B cell (primary cell): ENCODE data around the gene SPTBN1. TPM values are rescaled to one million over a fixed set of nuclear protein-coding genes. Genes with fewer than 3 reads are reported as not detected.

Experiments used
- ATAC-seq: fragments of 200-7000 bp; cut with Tn5 transposase; one replicate; pipeline ENCODE4 v1.10.0; 2021; ENCODE audit warnings: low read depth, mild to moderate bottlenecking, moderate number of reproducible peaks, moderate library complexity
- CTCF ChIA-PET: fragments of 350-600 bp; sonication (Branson Sonifier 250); formaldehyde crosslinking; loops from one replicate; lab custom pipeline; 2021; ENCODE audit warnings: antibody characterized with exemption, inconsistent platforms; lab: Charles Lee
- POLR2A ChIA-PET: fragments of 350-600 bp; sonication (Branson Sonifier 250); formaldehyde crosslinking; loops from one replicate; lab custom pipeline; 2021; ENCODE audit warnings: antibody characterized with exemption; lab: Charles Lee
- DNase-seq: peaks from one replicate; pipeline ENCODE4 v3.0.0; 2013
- H2AFZ ChIP-seq: 2 replicates; pipeline ENCODE4 v1.6.1; 2012; ENCODE audit warnings: mild to moderate bottlenecking, low read depth, low read length; ENCODE audit not compliant: insufficient read depth, poor library complexity, severe bottlenecking
- H3K27ac ChIP-seq, 2 donors: 1 replicate in 1 of 2; 2 replicates in 1 of 2; pipeline ENCODE4 v1.5.1; 2012 to 2013; ENCODE audit warnings: low read length in 2 of 2, mild to moderate bottlenecking in 2 of 2, moderate library complexity in 1 of 2
- H3K27me3 ChIP-seq, 4 experiments: fragments of 200-600 bp in 1 of 4; sonication (generic) in 1 of 4; replicated peaks in 1 of 4; 1 replicate in 2 of 4; 2 replicates in 2 of 4; pipeline versions ENCODE4 v1.6.1 to v1.7.0; 2013 to 2016; ENCODE audit warnings: low read length in 3 of 4, mild to moderate bottlenecking in 2 of 4, mixed read lengths in 1 of 4, moderate library complexity in 1 of 4; ENCODE audit not compliant: insufficient read depth in 4 of 4, control insufficient read depth in 3 of 4; ENCODE audit errors: control extremely low read depth in 1 of 4
- H3K36me3 ChIP-seq, 2 experiments: replicated peaks in 1 of 2; 1 replicate in 1 of 2; 2 replicates in 1 of 2; pipeline versions ENCODE4 v1.6.1 to v1.7.1; 2013; ENCODE audit warnings: low read length in 1 of 2; ENCODE audit not compliant: insufficient read depth in 2 of 2, control insufficient read depth in 1 of 2; ENCODE audit errors: control extremely low read depth in 1 of 2, extremely low read depth in 1 of 2
- H3K4me1 ChIP-seq, 2 donors: fragments of 200-600 bp in 1 of 2; sonication (generic) in 1 of 2; 1 replicate in 1 of 2; 2 replicates in 1 of 2; pipeline versions ENCODE4 v1.5.1 to v1.6.1; 2013 to 2017; ENCODE audit warnings: low read length in 2 of 2; ENCODE audit not compliant: control insufficient read depth in 2 of 2, insufficient read depth in 2 of 2
- H3K4me2 ChIP-seq: replicated peaks from 2 replicates; pipeline ENCODE3; 2012; ENCODE audit warnings: mild to moderate bottlenecking, low read depth, low read length; ENCODE audit not compliant: poor library complexity, severe bottlenecking
- H3K4me3 ChIP-seq, 5 experiments: fragments of 200-600 bp in 1 of 5; sonication (generic) in 1 of 5; 1 replicate in 3 of 5; 2 replicates in 2 of 5; pipeline versions ENCODE4 v1.5.1 to v1.7.0; 2011 to 2016; ENCODE audit warnings: low read length in 4 of 5, mild to moderate bottlenecking in 4 of 5, low read depth in 2 of 5, control low read depth in 1 of 5, moderate library complexity in 1 of 5; ENCODE audit not compliant: insufficient read depth in 1 of 5; ENCODE audit errors: control extremely low read depth in 1 of 5, extremely low read depth in 1 of 5
- H3K79me2 ChIP-seq: fragments of 200-600 bp; sonication (generic); one replicate; pipeline ENCODE4 v1.6.0; 2016; ENCODE audit warnings: low read length; ENCODE audit not compliant: control insufficient read depth, insufficient read depth
- H3K9ac ChIP-seq: fragments of 200-600 bp; sonication (generic); 2 replicates; pipeline ENCODE4 v1.6.1; 2017; ENCODE audit warnings: mild to moderate bottlenecking, low read length, moderate library complexity
- H3K9me3 ChIP-seq, 3 donors: one replicate each; pipeline versions ENCODE4 v1.6.1 to v1.7.1; 2013; ENCODE audit warnings: low read length in 2 of 3; ENCODE audit not compliant: control insufficient read depth in 2 of 3, insufficient read depth in 1 of 3; ENCODE audit errors: control extremely low read depth in 1 of 3
- H4K20me1 ChIP-seq: 2 replicates; pipeline ENCODE4 v1.6.0; 2012; ENCODE audit warnings: mild to moderate bottlenecking, low read length; ENCODE audit not compliant: insufficient read depth, control insufficient read depth, poor library complexity, severe bottlenecking
- H3K27ac Mint-ChIP-seq: one replicate; pipeline ENCODE4 v1.8.0; 2021; ENCODE audit warnings: mixed read lengths
- H3K27me3 Mint-ChIP-seq: one replicate; pipeline ENCODE4 v1.8.0; 2021; ENCODE audit warnings: mixed read lengths
- H3K4me1 Mint-ChIP-seq: one replicate; pipeline ENCODE4 v1.8.0; 2021; ENCODE audit warnings: mixed read lengths
- H3K4me3 Mint-ChIP-seq: one replicate; pipeline ENCODE4 v1.8.0; 2021; ENCODE audit warnings: mixed read lengths
- H3K9me3 Mint-ChIP-seq: one replicate; pipeline ENCODE4 v1.8.0; 2022; ENCODE audit warnings: mixed read lengths; ENCODE audit not compliant: insufficient read depth
- EZH2 ChIP-seq: IDR thresholded peaks from 2 replicates; pipeline ENCODE4 v1.6.1; 2012; ENCODE audit warnings: borderline replicate concordance, low read depth, mild to moderate bottlenecking, moderate library complexity, low read length; ENCODE audit not compliant: insufficient read depth, poor library complexity, severe bottlenecking
- WGBS: methylation state at CpG from one replicate; pipeline ENCODE4 v1.1.5; 2013; ENCODE audit warnings: missing lambda C conversion rate; ENCODE audit not compliant: insufficient coverage; 5-methylcytosine and 5-hydroxymethylcytosine counted together
- intact Hi-C: fragments of 100-400 bp; cut with micrococcal nuclease; formaldehyde crosslinking; loops from one replicate; pipeline ENCODE4 v1.10.0; 2022
- polyA plus RNA-seq: library from polyadenylated mRNA; depleted of rRNA; stranded (reverse); fragments of >200 nt; gene quantifications from 2 replicates; pipeline ENCODE4 v1.2.3, GENCODE V29; 2012
- total RNA-seq, 2 donors: library from RNA; stranded (reverse); fragments of 120-200 nt in 1 of 2; gene quantifications; 1 replicate in 1 of 2; 2 replicates in 1 of 2; pipeline versions ENCODE4 v1.2.3 to v1.2.4, GENCODE V29; 2013 to 2022
- TF ChIP-seq, protein P1 (sequence below): fragments of 200-600 bp; IDR thresholded peaks from one replicate; pipeline ENCODE4 v1.8.0; 2022; ENCODE audit warnings: antibody characterized with exemption, mild to moderate bottlenecking

SPTBN1 gene
- total and polyA plus RNA-seq, 2 donors (not counting 1 experiment from before 2014, with no cell fraction given), result 43.7 to 144 TPM

DNA sequence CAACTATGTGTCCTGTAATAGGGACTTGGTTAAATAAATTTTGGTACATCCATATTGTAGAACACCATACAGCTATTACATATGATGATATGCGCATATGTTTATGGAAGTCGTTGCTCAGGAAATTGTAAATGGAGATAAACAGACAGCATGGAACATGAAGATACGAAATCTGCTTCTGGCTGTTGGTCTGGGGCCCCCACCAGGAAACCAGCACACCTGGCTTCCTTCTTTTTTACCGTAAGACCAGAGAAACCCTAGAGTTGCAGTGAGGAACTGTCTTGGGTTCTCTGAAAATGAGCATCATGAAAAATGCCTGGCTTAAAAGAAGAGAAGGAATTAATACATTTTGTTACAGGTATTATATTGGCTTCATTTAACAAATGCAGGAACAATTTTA lies 40.8 kb downstream of the SPTBN1 start:
- no peak overlapping the region for H3K4me3 ChIP-seq
- H3K9me3 ChIP-seq, result no peaks in the 10 kb centered on the region
- no peaks in the 10 kb centered on the region for H3K79me2 ChIP-seq
- Mint-ChIP-seq H3K27me3 (peaks cover 16% of the 10 kb centered on the region), H3K27ac (no peak overlapping the region), H3K9me3 (no peaks in the 10 kb centered on the region), H3K4me1 (no peaks in the 10 kb centered on the region), H3K4me3 (no peak overlapping the region)
- no peaks in the 10 kb centered on the region for H3K36me3 ChIP-seq
- H3K9ac ChIP-seq, result no peak overlapping the region
- H3K27me3 ChIP-seq, result no peaks in the 10 kb centered on the region
- DNase-seq (no peak), ATAC-seq (no peak)
- H4K20me1 ChIP-seq, result no peaks in the 10 kb centered on the region
- H3K27ac ChIP-seq, result no peak overlapping the region
- no peaks in the 10 kb centered on the region for H3K4me1 ChIP-seq
- POLR2A ChIA-PET, result no interaction called here
- H2AFZ ChIP-seq, result no peak overlapping the region
- intact Hi-C loops, result no loop called here
- WGBS, result 0% methylated on average over 1 of the region's 4 CpGs
- H3K4me2 ChIP-seq, result no peak overlapping the region
- no peak for TF ChIP-seq EZH2
- TF ChIP-seq, protein P1, sequence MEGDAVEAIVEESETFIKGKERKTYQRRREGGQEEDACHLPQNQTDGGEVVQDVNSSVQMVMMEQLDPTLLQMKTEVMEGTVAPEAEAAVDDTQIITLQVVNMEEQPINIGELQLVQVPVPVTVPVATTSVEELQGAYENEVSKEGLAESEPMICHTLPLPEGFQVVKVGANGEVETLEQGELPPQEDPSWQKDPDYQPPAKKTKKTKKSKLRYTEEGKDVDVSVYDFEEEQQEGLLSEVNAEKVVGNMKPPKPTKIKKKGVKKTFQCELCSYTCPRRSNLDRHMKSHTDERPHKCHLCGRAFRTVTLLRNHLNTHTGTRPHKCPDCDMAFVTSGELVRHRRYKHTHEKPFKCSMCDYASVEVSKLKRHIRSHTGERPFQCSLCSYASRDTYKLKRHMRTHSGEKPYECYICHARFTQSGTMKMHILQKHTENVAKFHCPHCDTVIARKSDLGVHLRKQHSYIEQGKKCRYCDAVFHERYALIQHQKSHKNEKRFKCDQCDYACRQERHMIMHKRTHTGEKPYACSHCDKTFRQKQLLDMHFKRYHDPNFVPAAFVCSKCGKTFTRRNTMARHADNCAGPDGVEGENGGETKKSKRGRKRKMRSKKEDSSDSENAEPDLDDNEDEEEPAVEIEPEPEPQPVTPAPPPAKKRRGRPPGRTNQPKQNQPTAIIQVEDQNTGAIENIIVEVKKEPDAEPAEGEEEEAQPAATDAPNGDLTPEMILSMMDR, result no peak
- CTCF ChIA-PET, result interaction anchor here (0.6 to 1.1 kb wide), 2 partner anchors 108 to 208 kb away, joined by 3 read pairs; no protein-coding TSS in a partner anchor

DNA sequence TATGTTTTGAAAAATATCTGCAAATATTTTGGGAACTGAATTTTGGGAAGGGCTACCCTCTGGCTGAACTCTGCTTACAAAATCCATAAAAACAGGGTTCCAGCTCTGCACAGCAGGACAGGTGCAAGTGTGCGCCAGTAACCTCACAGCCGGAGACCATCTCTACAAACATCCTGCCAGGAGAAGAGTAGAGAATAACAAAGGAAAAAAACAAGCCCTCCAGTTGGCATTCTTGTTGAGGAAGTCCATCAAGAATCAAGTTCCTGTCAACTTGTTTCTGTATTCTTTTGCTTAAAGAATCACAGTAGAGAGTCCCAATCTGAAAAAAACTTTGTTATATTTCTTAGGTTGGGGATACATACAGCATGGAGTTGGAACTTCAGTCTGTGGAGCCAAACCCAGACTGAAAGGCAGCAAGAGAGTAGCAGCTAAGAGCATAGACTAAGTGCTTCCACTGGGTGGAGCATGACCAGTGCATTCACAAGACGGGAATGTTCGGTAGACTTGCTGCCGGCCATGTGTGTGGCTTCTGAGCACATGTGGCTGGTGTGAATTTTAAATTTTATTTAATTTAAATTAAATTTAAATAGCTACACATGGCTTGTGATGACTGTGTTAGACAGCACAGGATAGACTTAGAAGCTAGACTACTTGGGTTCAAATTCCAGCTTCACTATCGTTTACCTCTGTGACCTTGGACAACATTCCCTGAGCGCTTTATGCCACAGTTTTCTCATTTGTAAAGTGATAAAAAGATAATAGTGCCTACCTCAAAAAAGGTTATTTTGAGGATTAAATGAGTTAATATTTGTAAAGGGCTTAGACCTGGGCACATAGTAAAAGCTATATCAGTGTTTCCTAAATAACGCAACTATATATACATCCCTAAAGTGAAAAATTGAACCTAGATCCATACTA lies 41.9 kb downstream of the SPTBN1 start:
- POLR2A ChIA-PET, result no interaction called here
- DNase-seq, result no peak
- H3K4me2 ChIP-seq, result no peak overlapping the region

More for the DNA sequence above, 41.9 kb downstream of the SPTBN1 start:
- Histone ChIP-seq H3K27ac (no peak overlapping the region), H3K9ac (no peak overlapping the region), H3K9me3 (no peaks in the 10 kb centered on the region), H3K27me3 (no peaks in the 10 kb centered on the region), H3K4me3 (no peak overlapping the region), H3K79me2 (no peaks in the 10 kb centered on the region), H3K4me1 (no peaks in the 10 kb centered on the region), H3K36me3 (no peaks in the 10 kb centered on the region), H4K20me1 (no peaks in the 10 kb centered on the region), H2AFZ (no peak overlapping the region)
- TF ChIP-seq, protein P1, result no peak
- TF ChIP-seq EZH2, result no peak
- WGBS, result no CpG with 5 or more reads among the region's 8 CpGs
- Mint-ChIP-seq H3K4me1 (no peaks in the 10 kb centered on the region), H3K4me3 (no peak overlapping the region), H3K27ac (no peak overlapping the region), H3K27me3 (peaks cover 13% of the 10 kb centered on the region), H3K9me3 (no peaks in the 10 kb centered on the region)
- intact Hi-C loops, result no loop called here
- CTCF ChIA-PET, result interaction anchor here (1.1 kb wide), 1 partner anchor 207 kb away, joined by 3 read pairs; no protein-coding TSS in a partner anchor
- no peak for ATAC-seq
